ENCODE data around the gene ZNF688. TPM values are rescaled to one million over a fixed set of nuclear protein-coding genes. Genes with fewer than 3 reads are reported as not detected.

ZNF688 gene
- total and polyA plus RNA-seq, 2 of the 13 experiments (the other 11 are each of a cell fraction or from before 2014, with no cell fraction given) = 2.4 to 5.4 TPM

- Histone ChIP-seq H3K27me3 (ENCODE audit: control insufficient read depth in 1 of 2, insufficient read depth in 2 of 2, low read length in 2 of 2) (no peaks in the 10 kb centered on the region; a peak in 1 of 5 replicates), H3K4me1 (ENCODE audit: insufficient read depth, low read length) (peaks cover 59% of the 10 kb centered on the region), H3K36me3 (replicated peaks in 1 of 2; ENCODE audit: control insufficient read depth in 1 of 2, insufficient read depth in 2 of 2, low read length in 2 of 2) (peaks cover 1 to 8% of the 10 kb centered on the region in 2 experiments; a peak in 1 of 5 replicates), H3K27ac (ENCODE audit: extremely low read length, insufficient read depth, low read length) (no peak overlapping the region), H3K79me2 (ENCODE audit: insufficient read depth, low read length) (no peaks in the 10 kb centered on the region), H3K4me2 (ENCODE audit: low read depth, low read length) (no peak overlapping the region), H2AFZ (ENCODE audit: low read length) (no peak overlapping the region), H3K9me3 (ENCODE audit: low read length) (no peaks in the 10 kb centered on the region), H4K20me1 (ENCODE audit: insufficient read depth, low read length) (no peaks in the 10 kb centered on the region), H3K4me3 (replicated peaks in 1 of 3; ENCODE audit: insufficient read depth in 1 of 3, low read depth in 2 of 3, low read length in 3 of 3) (no peak overlapping the region), H3K9ac (ENCODE audit: insufficient read depth, low read depth, low read length) (no peak overlapping the region)
- DNase-seq (ENCODE audit: low spot score) (no peak), FAIRE-seq (no peak), ATAC-seq (no peak)
- POLR2A ChIA-PET = interaction anchor here (0.7 to 2.3 kb wide), 7 partner anchors 9 to 95 kb away, joined by 4 to 9 read pairs (median 6); partner anchors contain the start of genes DCTPP1 and ZNF764
- BruUV-seq (replicated peaks) = no TSS peak
- CTCF ChIA-PET (ENCODE audit: low intra/inter-chr PET ratio, low total read pairs) = no interaction called here
- WGBS (ENCODE audit: low lambda C conversion rate) = 96% methylated on average over 54 of the region's 60 CpGs
- intact Hi-C loops (cut with micrococcal nuclease; ENCODE audit: unreplicated experiment) = loop anchor here (5.0 to 10.0 kb wide), 2 partner anchors 130 to 172 kb away; partner anchors contain the start of genes FBRS, PRR14 and SRCAP
- in situ Hi-C loops (cut with HindIII; ENCODE audit: extremely low pct_ligation_motif_present, low pct_unique_long_range_greater_than_20kb) = no loop called here
- TF ChIP-seq ZC3H13 (CRISPR knock-in tag; IDR thresholded peaks at IDR 0.05) (peak; percentile 90), ARNT (IDR thresholded peaks at IDR 0.05) (no peak), DNMT3B (CRISPR knock-in tag; conservative IDR thresholded peaks at IDR 0.05) (no peak), POLR2A (IDR thresholded peaks at IDR 0.05; ENCODE audit: insufficient read depth in 1 of 2, low read depth in 2 of 2, low read length in 2 of 2) (peak in 1 of 2 experiments; percentile 31; a peak in 1 of 4 replicates), ETS1 (CRISPR knock-in tag; IDR thresholded peaks at IDR 0.05) (no peak), NFIB (CRISPR knock-in tag; IDR thresholded peaks at IDR 0.05; ENCODE audit: borderline replicate concordance) (0 out of 2 replicates have a peak, but pooled peaks have one; percentile 26), RBAK (CRISPR knock-in tag; IDR thresholded peaks at IDR 0.05) (no peak), CHCHD3 (CRISPR knock-in tag; IDR thresholded peaks at IDR 0.05) (0 out of 2 replicates have a peak, but pooled peaks have one; percentile 24), ZNF572 (CRISPR knock-in tag; IDR thresholded peaks at IDR 0.05) (no peak), ZNF503 (CRISPR knock-in tag; IDR thresholded peaks at IDR 0.05) (no peak), ETV5 (CRISPR knock-in tag; IDR thresholded peaks at IDR 0.05; ENCODE audit: borderline replicate concordance) (0 out of 2 replicates have a peak, but pooled peaks have one; percentile 19), MAX (IDR thresholded peaks at IDR 0.05) (0 out of 2 replicates have a peak, but pooled peaks have one; percentile 16), POLR2G (IDR thresholded peaks at IDR 0.05; ENCODE audit: low read depth, low read length) (peak; percentile 42), ZBTB38 (CRISPR knock-in tag; IDR thresholded peaks at IDR 0.05) (peak; percentile 67; the same call in 1 of the 2 replicates), MYNN (CRISPR knock-in tag; IDR thresholded peaks at IDR 0.05; ENCODE audit: low read depth) (no peak), ZNF746 (CRISPR knock-in tag; IDR thresholded peaks at IDR 0.05) (no peak), RBFOX2 (IDR thresholded peaks at IDR 0.05; ENCODE audit: low read depth, low read length) (peak; percentile 76), TEAD2 (CRISPR knock-in tag; IDR thresholded peaks at IDR 0.05) (no peak), MXD1 (CRISPR knock-in tag; IDR thresholded peaks at IDR 0.05) (no peak), SSRP1 (CRISPR knock-in tag; IDR thresholded peaks at IDR 0.05) (0 out of 2 replicates have a peak, but pooled peaks have one; percentile 1), HNRNPL (IDR thresholded peaks at IDR 0.05; ENCODE audit: low read depth, low read length) (0 out of 2 replicates have a peak, but pooled peaks have one; percentile 9), ZNF7 (CRISPR knock-in tag; IDR thresholded peaks at IDR 0.05) (no peak)
These were observed 46.6 kb downstream of the ZNF688 start for GRCh38 chr16:30524575-30525568.

Data from HepG2 (cell line).